ENCODE results near the gene ZMYND10.

ZMYND10 gene

DNA sequence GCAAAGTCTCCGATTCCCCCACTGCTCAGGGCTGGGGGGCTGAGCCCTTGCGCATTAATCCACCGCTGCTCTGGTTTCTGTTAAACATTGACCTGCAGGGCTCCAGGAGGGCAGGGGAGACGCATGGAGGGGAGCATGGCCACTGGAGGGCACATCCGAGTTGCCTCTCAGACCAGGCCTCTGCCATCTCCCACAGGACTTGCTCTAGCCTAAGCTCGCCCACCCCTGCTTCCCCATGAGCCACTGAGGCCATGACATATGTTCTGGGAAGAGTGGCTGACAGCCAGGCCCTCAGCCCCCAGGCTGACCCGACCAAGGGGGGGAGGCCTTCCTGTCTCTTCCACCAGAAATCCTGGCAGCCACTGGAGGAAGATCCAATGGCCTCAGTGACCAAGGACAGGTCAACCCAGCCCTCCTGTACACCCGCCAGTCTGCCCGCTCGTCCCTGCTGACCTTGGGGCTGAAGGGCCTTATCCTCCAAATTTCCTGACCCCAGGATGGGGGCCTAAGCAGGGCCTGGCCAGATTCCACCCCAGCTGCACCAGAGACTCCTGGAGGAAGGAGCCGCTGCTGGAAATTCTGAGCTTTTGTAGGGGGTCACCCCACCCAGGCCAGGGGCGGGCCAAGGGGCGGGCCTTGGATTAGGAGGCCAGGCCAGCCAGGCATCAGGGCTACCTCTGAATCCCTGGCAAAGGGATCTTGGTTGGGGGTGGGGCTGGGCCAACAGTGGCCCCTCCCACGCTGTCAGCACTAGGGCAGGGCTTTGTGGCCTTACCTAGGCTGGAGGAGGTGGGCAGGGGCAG lies 42.3 kb downstream of the ZMYND10 start, which contains the start of gene HYAL1:
HYAL1 (minus strand) TSS at position 562 of the 803 bp plus-strand sequence. CDS start 618 bp downstream, outside the sequence.
- TF ChIP-seq, protein P1, sequence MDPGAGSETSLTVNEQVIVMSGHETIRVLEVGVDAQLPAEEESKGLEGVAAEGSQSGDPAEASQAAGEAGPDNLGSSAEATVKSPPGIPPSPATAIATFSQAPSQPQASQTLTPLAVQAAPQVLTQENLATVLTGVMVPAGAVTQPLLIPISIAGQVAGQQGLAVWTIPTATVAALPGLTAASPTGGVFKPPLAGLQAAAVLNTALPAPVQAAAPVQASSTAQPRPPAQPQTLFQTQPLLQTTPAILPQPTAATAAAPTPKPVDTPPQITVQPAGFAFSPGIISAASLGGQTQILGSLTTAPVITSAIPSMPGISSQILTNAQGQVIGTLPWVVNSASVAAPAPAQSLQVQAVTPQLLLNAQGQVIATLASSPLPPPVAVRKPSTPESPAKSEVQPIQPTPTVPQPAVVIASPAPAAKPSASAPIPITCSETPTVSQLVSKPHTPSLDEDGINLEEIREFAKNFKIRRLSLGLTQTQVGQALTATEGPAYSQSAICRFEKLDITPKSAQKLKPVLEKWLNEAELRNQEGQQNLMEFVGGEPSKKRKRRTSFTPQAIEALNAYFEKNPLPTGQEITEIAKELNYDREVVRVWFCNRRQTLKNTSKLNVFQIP (CRISPR knock-in tag; IDR thresholded peaks at IDR 0.05; ENCODE audit: borderline replicate concordance, low read depth), result no peak
- TF ChIP-seq, protein P2, sequence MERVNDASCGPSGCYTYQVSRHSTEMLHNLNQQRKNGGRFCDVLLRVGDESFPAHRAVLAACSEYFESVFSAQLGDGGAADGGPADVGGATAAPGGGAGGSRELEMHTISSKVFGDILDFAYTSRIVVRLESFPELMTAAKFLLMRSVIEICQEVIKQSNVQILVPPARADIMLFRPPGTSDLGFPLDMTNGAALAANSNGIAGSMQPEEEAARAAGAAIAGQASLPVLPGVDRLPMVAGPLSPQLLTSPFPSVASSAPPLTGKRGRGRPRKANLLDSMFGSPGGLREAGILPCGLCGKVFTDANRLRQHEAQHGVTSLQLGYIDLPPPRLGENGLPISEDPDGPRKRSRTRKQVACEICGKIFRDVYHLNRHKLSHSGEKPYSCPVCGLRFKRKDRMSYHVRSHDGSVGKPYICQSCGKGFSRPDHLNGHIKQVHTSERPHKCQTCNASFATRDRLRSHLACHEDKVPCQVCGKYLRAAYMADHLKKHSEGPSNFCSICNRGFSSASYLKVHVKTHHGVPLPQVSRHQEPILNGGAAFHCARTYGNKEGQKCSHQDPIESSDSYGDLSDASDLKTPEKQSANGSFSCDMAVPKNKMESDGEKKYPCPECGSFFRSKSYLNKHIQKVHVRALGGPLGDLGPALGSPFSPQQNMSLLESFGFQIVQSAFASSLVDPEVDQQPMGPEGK (CRISPR knock-in tag; IDR thresholded peaks at IDR 0.05; ENCODE audit: borderline replicate concordance), result no peak
- TF ChIP-seq BACH2 (CRISPR knock-in tag; IDR thresholded peaks at IDR 0.05; ENCODE audit: borderline replicate concordance) (no peak), SNAI2 (CRISPR knock-in tag; IDR thresholded peaks at IDR 0.05) (no peak), ZNF8 (CRISPR knock-in tag; IDR thresholded peaks at IDR 0.05) (no peak), CSDC2 (CRISPR knock-in tag; IDR thresholded peaks at IDR 0.05) (no peak), GLIS3 (CRISPR knock-in tag; IDR thresholded peaks at IDR 0.05) (no peak), ISL1 (CRISPR knock-in tag; IDR thresholded peaks at IDR 0.05) (no peak), PPARA (CRISPR knock-in tag; IDR thresholded peaks at IDR 0.05; ENCODE audit: borderline replicate concordance) (no peak), TCF4 (CRISPR knock-in tag; IDR thresholded peaks at IDR 0.05; ENCODE audit: borderline replicate concordance) (no peak), ZC3H10 (CRISPR knock-in tag; IDR thresholded peaks at IDR 0.05) (no peak), ESRRG (CRISPR knock-in tag; IDR thresholded peaks at IDR 0.05) (no peak), OSR1 (CRISPR knock-in tag; IDR thresholded peaks at IDR 0.05) (no peak), ZNF565 (CRISPR knock-in tag; conservative IDR thresholded peaks at IDR 0.05; ENCODE audit: low read depth) (no peak), ZNF70 (CRISPR knock-in tag; IDR thresholded peaks at IDR 0.05) (no peak), ZFP3 (CRISPR knock-in tag; IDR thresholded peaks at IDR 0.05) (no peak)
- TF ChIP-seq, protein P3, sequence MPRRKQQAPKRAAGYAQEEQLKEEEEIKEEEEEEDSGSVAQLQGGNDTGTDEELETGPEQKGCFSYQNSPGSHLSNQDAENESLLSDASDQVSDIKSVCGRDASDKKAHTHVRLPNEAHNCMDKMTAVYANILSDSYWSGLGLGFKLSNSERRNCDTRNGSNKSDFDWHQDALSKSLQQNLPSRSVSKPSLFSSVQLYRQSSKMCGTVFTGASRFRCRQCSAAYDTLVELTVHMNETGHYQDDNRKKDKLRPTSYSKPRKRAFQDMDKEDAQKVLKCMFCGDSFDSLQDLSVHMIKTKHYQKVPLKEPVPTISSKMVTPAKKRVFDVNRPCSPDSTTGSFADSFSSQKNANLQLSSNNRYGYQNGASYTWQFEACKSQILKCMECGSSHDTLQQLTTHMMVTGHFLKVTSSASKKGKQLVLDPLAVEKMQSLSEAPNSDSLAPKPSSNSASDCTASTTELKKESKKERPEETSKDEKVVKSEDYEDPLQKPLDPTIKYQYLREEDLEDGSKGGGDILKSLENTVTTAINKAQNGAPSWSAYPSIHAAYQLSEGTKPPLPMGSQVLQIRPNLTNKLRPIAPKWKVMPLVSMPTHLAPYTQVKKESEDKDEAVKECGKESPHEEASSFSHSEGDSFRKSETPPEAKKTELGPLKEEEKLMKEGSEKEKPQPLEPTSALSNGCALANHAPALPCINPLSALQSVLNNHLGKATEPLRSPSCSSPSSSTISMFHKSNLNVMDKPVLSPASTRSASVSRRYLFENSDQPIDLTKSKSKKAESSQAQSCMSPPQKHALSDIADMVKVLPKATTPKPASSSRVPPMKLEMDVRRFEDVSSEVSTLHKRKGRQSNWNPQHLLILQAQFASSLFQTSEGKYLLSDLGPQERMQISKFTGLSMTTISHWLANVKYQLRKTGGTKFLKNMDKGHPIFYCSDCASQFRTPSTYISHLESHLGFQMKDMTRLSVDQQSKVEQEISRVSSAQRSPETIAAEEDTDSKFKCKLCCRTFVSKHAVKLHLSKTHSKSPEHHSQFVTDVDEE (CRISPR knock-in tag; IDR thresholded peaks at IDR 0.05), result no peak
- TF ChIP-seq, protein P4, sequence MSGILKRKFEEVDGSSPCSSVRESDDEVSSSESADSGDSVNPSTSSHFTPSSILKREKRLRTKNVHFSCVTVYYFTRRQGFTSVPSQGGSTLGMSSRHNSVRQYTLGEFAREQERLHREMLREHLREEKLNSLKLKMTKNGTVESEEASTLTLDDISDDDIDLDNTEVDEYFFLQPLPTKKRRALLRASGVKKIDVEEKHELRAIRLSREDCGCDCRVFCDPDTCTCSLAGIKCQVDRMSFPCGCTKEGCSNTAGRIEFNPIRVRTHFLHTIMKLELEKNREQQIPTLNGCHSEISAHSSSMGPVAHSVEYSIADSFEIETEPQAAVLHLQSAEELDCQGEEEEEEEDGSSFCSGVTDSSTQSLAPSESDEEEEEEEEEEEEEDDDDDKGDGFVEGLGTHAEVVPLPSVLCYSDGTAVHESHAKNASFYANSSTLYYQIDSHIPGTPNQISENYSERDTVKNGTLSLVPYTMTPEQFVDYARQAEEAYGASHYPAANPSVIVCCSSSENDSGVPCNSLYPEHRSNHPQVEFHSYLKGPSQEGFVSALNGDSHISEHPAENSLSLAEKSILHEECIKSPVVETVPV (CRISPR knock-in tag; IDR thresholded peaks at IDR 0.05), result no peak
- ATAC-seq, result no peak

DNA sequence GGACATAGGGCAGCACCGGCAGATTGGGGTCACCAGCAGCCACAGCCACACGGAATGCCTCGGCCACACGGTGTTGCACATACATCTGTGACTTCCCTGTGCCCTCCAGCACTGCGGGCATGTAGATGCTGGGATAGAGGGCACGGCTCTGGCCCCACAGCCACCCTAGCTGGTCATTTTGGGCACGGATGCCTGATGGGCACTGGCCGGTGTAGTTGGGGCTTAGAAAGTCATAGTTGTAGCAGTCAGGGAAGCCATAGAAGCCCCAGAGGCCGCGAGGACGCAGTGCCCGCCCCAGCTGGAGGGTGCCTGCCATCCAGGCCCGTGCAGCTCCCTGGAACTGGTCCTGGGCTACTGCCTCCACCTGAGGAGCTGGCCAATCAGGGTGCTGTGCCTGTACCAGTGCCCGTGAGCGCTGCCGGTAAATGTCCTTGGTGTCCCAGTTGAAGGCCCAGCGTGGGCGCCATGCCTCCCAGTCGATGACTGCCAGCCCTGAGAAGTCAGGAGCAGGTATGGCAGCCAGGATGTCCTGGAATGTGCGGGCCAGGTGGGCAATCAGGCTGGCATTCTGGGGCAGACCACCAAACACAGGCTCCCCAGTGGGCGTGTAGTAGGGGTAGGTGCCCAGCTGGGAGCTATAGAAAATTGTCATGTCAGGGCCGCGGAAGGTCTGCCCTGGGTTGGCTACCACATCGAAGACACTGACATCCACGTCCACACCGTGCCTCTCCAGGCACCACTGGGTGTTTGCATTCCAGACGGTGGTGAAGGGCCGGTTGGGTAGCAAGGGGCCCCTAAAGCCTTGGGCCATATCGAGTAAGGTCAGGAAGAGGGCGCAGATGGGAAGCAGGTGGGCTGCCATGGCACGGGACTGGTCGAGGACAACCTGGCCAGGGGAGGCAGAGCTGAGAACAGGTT lies 43.2 kb downstream of the ZMYND10 start:
- TF ChIP-seq, protein P4 (CRISPR knock-in tag; IDR thresholded peaks at IDR 0.05), result no peak
- TF ChIP-seq GLIS3 (CRISPR knock-in tag; IDR thresholded peaks at IDR 0.05), result no peak
- no peak for TF ChIP-seq TOX (CRISPR knock-in tag; IDR thresholded peaks at IDR 0.05; ENCODE audit: borderline replicate concordance)
- TF ChIP-seq CSDC2 (CRISPR knock-in tag; IDR thresholded peaks at IDR 0.05), result no peak
- no peak for TF ChIP-seq ISL1 (CRISPR knock-in tag; IDR thresholded peaks at IDR 0.05)
- TF ChIP-seq, protein P2 (CRISPR knock-in tag; IDR thresholded peaks at IDR 0.05; ENCODE audit: borderline replicate concordance), result no peak
- TF ChIP-seq RARB (CRISPR knock-in tag; IDR thresholded peaks at IDR 0.05), result no peak
- TF ChIP-seq BACH2 (CRISPR knock-in tag; IDR thresholded peaks at IDR 0.05; ENCODE audit: borderline replicate concordance), result no peak
- TF ChIP-seq, protein P5, sequence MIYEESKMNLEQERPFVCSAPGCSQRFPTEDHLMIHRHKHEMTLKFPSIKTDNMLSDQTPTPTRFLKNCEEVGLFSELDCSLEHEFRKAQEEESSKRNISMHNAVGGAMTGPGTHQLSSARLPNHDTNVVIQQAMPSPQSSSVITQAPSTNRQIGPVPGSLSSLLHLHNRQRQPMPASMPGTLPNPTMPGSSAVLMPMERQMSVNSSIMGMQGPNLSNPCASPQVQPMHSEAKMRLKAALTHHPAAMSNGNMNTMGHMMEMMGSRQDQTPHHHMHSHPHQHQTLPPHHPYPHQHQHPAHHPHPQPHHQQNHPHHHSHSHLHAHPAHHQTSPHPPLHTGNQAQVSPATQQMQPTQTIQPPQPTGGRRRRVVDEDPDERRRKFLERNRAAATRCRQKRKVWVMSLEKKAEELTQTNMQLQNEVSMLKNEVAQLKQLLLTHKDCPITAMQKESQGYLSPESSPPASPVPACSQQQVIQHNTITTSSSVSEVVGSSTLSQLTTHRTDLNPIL (CRISPR knock-in tag; IDR thresholded peaks at IDR 0.05; ENCODE audit: low read depth), result no peak
- ATAC-seq, result no peak
